H1 (cell line): ENCODE data around the gene NF1. TPM values are rescaled to one million over a fixed set of nuclear protein-coding genes. Genes with fewer than 3 reads are reported as not detected.

Experiments used
- HDAC2 ChIP-seq, 2 experiments: fragments of 300-600 bp in 1 of 2; sonication (generic) in 1 of 2; IDR thresholded peaks; 2 replicates each; pipeline ENCODE4 v1.6.1; 2011 to 2012; ENCODE audit warnings: low read depth in 2 of 2, low read length in 2 of 2, mild to moderate bottlenecking in 2 of 2, moderate library complexity in 2 of 2, borderline replicate concordance in 1 of 2, inconsistent platforms in 1 of 2
- polyA plus RNA-seq, 7 experiments: library from polyadenylated mRNA; depleted of rRNA in 3 of 7; stranded (reverse) in 5 of 7; unstranded in 2 of 7; fragments of >200 nt in 5 of 7; fragments of 200-250 nt in 2 of 7; gene quantifications; 1 replicate in 5 of 7; 2 replicates in 1 of 7; 4 replicates in 1 of 7; pipeline versions ENCODE4 v1.2.1 to v1.2.3, GENCODE V29; 2011 to 2013; ENCODE audit warnings: missing spikeins in 2 of 7, mixed read lengths in 2 of 7
- total RNA-seq: library from RNA; stranded (reverse); fragmentation: NEBNext Ultra II Directional; extraction: Animal tissue kit (Norgen Biotek cat#: 25700); gene quantifications from 2 replicates; pipeline ENCODE4 v1.2.1, GENCODE V29; 2021

NF1 gene
- total and polyA plus RNA-seq, 2 of the 8 experiments (the other 6 are each of a cell fraction or from before 2014, with no cell fraction given) = 19.3 to 29.6 TPM

DNA sequence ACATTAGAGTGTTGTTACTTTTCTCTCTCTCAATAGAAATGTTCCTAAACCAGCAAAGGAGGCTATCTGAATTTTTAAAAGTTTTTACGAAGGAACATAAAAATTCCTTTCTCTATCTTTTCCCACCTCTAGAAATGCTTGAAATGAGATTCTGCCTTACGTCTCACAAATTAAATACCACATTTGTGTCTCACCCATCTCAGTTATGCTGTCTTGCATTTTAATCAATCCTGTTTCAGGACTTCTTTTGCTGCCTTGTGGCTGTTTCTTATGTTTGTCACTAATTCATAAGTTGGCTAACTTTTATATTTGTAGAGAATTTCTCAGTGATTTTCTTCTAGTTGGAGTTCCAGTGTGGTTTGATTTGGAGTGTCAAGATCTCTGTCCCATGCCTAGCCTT, 198.8 kb downstream of the NF1 start (continued):
- no peak for TF ChIP-seq HDAC2 (IDR thresholded peaks at IDR 0.05; ENCODE audit: borderline replicate concordance in 1 of 2, low read depth in 2 of 2, low read length in 2 of 2)
